Neural progenitor cell (in vitro differentiated cells): ENCODE measurements around the gene IGSF9. TPM values are rescaled to one million over a fixed set of nuclear protein-coding genes. Genes with fewer than 3 reads are reported as not detected.

ENCODE experiments used
- DNase-seq: peaks from one replicate; pipeline ENCODE4 v3.0.0-alpha.2; 2016; ENCODE audit warnings: low spot score
- H2AFZ ChIP-seq: fragments of 200-600 bp; sonication (generic); replicated peaks from 2 replicates; pipeline ENCODE4 v1.6.1; 2016; ENCODE audit warnings: antibody characterized with exemption
- H3F3A ChIP-seq: fragments of 200-600 bp; sonication (generic); 2 replicates; pipeline ENCODE4 v1.6.1; 2016; ENCODE audit warnings: antibody characterized with exemption, low read depth
- H3K27ac ChIP-seq: fragments of 200-600 bp; sonication (generic); 2 replicates; pipeline ENCODE4 v1.5.1; 2016; ENCODE audit warnings: mild to moderate bottlenecking
- H3K27me3 ChIP-seq: fragments of 200-600 bp; sonication (generic); 2 replicates; pipeline ENCODE4 v1.6.1; 2016; ENCODE audit warnings: mild to moderate bottlenecking, moderate library complexity
- H3K36me3 ChIP-seq: fragments of 200-600 bp; sonication (generic); 2 replicates; pipeline ENCODE4 v1.5.1; 2016
- H3K4me1 ChIP-seq: fragments of 200-600 bp; sonication (generic); 2 replicates; pipeline ENCODE4 v1.6.1; 2016; ENCODE audit warnings: mixed run types
- H3K4me2 ChIP-seq: fragments of 200-600 bp; sonication (generic); 2 replicates; pipeline ENCODE4 v1.6.1; 2016
- H3K4me3 ChIP-seq: fragments of 200-600 bp; sonication (generic); 2 replicates; pipeline ENCODE4 v1.5.1; 2016
- H3K79me2 ChIP-seq: fragments of 200-600 bp; sonication (generic); 2 replicates; pipeline ENCODE4 v1.6.1; 2016; ENCODE audit warnings: low read depth
- H3K9ac ChIP-seq: fragments of 200-600 bp; sonication (generic); 2 replicates; pipeline ENCODE4 v1.6.1; 2016
- H3K9me3 ChIP-seq: fragments of 200-600 bp; sonication (generic); 2 replicates; pipeline ENCODE4 v1.5.1; 2016; ENCODE audit warnings: low read depth
- H4K20me1 ChIP-seq: fragments of 200-600 bp; sonication (generic); 2 replicates; pipeline ENCODE4 v1.6.1; 2016; ENCODE audit warnings: low read depth
- H3K27ac Mint-ChIP-seq: 3 replicates; pipeline ENCODE4 v1.8.0; 2021; ENCODE audit warnings: mixed read lengths
- H3K27me3 Mint-ChIP-seq: 2 replicates; pipeline ENCODE4 v1.8.0; 2022; ENCODE audit warnings: low read depth, mild to moderate bottlenecking, inconsistent platforms, moderate library complexity, mixed read lengths; ENCODE audit not compliant: insufficient read depth
- H3K36me3 Mint-ChIP-seq: 3 replicates; pipeline ENCODE4 v1.8.0; 2021; ENCODE audit warnings: mixed read lengths
- H3K4me1 Mint-ChIP-seq: 3 replicates; pipeline ENCODE4 v1.8.0; 2021; ENCODE audit warnings: mixed read lengths
- H3K4me3 Mint-ChIP-seq: 3 replicates; pipeline ENCODE4 v1.8.0; 2021; ENCODE audit warnings: mild to moderate bottlenecking, moderate library complexity, mixed read lengths
- H3K9me3 Mint-ChIP-seq: 3 replicates; pipeline ENCODE4 v1.8.0; 2020; ENCODE audit warnings: mixed read lengths
- CTCF ChIP-seq: fragments of 200-600 bp; sonication (generic); IDR thresholded peaks from 2 replicates; pipeline ENCODE4 v1.5.1; 2017; ENCODE audit warnings: antibody characterized with exemption, mild to moderate bottlenecking
- EZH2 ChIP-seq: fragments of 200-600 bp; sonication (generic); IDR thresholded peaks from 2 replicates; pipeline ENCODE4 v1.6.1; 2017; ENCODE audit warnings: antibody characterized with exemption, mild to moderate bottlenecking, moderate library complexity
- EZH2phosphoT487 ChIP-seq: fragments of 200-600 bp; sonication (generic); IDR thresholded peaks from 2 replicates; pipeline ENCODE4 v1.6.1; 2017; ENCODE audit warnings: antibody characterized with exemption
- total RNA-seq: library from RNA; depleted of rRNA; stranded (reverse); fragments of >200 nt; gene quantifications from 2 replicates; pipeline ENCODE4 v1.2.3, GENCODE V29; 2015; ENCODE audit warnings: low replicate concordance

The IGSF9 gene
- total RNA-seq, 1 donor from 2014 or later = 3.3 TPM

GRCh38 chr1:159938905-159939677 is 6.3 kb downstream of the IGSF9 start:
- peaks cover 21% of the 10 kb centered on the region for H3K36me3 Mint-ChIP-seq
- peaks cover 4% of the 10 kb centered on the region for H3K27me3 Mint-ChIP-seq
- H3K27ac Mint-ChIP-seq = no peak overlapping the region
- no peak for DNase-seq
- H3K27ac ChIP-seq = no peak overlapping the region
- peaks cover 59% of the 10 kb centered on the region for H3K4me1 ChIP-seq
- no peaks in the 10 kb centered on the region for H3K9me3 Mint-ChIP-seq
- H3K4me1 Mint-ChIP-seq = peaks cover 67% of the 10 kb centered on the region
- H3K4me3 ChIP-seq = no peak overlapping the region
- no peaks in the 10 kb centered on the region for H3K36me3 ChIP-seq
- H3K27me3 ChIP-seq = no peaks in the 10 kb centered on the region
- H3K9ac ChIP-seq = no peak overlapping the region
- peaks cover 16% of the 10 kb centered on the region for H4K20me1 ChIP-seq
- no peaks in the 10 kb centered on the region for H3K9me3 ChIP-seq
- no peak for TF ChIP-seq CTCF
- no peak overlapping the region for H2AFZ ChIP-seq
- H3K79me2 ChIP-seq = peaks cover 9% of the 10 kb centered on the region
- H3K4me2 ChIP-seq = no peak overlapping the region
- H3K4me3 Mint-ChIP-seq = peak overlapping the region; percentile 6
- peaks cover 18% of the 10 kb centered on the region for H3F3A ChIP-seq

- peak overlapping the region; percentile 16 for H3K27ac Mint-ChIP-seq
- peaks cover 22% of the 10 kb centered on the region for H3K36me3 Mint-ChIP-seq
- H3K4me1 Mint-ChIP-seq = peaks cover 60% of the 10 kb centered on the region
- Histone ChIP-seq H3K4me2 (peak overlapping the region; percentile 66), H3K4me3 (no peak overlapping the region), H4K20me1 (peaks cover 16% of the 10 kb centered on the region), H3F3A (peaks cover 18% of the 10 kb centered on the region), H3K27me3 (no peaks in the 10 kb centered on the region), H3K9ac (no peak overlapping the region), H3K4me1 (peaks cover 52% of the 10 kb centered on the region), H3K36me3 (no peaks in the 10 kb centered on the region), H3K79me2 (peaks cover 1% of the 10 kb centered on the region), H3K9me3 (no peaks in the 10 kb centered on the region), H3K27ac (peak overlapping the region; percentile 41), H2AFZ (no peak overlapping the region)
- H3K9me3 Mint-ChIP-seq = no peaks in the 10 kb centered on the region
- DNase-seq = peak; percentile 54
- H3K4me3 Mint-ChIP-seq = no peak overlapping the region
- TF ChIP-seq EZH2phosphoT487 (no peak), EZH2 (no peak)
- peaks cover 4% of the 10 kb centered on the region for H3K27me3 Mint-ChIP-seq
These were observed 7.1 kb downstream of the IGSF9 start for GRCh38 chr1:159938211-159938852.

- no peaks in the 10 kb centered on the region for H3K36me3 ChIP-seq
- H3K4me1 Mint-ChIP-seq = peaks cover 54% of the 10 kb centered on the region
- H3K4me1 ChIP-seq = peaks cover 43% of the 10 kb centered on the region
- H2AFZ ChIP-seq = no peak overlapping the region
- no peak overlapping the region for H3K4me3 Mint-ChIP-seq
- TF ChIP-seq CTCF (no peak), EZH2phosphoT487 (no peak), EZH2 (no peak)
- no peak for DNase-seq
- H3K9me3 ChIP-seq = no peaks in the 10 kb centered on the region
- peaks cover 16% of the 10 kb centered on the region for H4K20me1 ChIP-seq
- no peak overlapping the region for H3K27ac ChIP-seq
- no peaks in the 10 kb centered on the region for H3K79me2 ChIP-seq
- H3K9ac ChIP-seq = no peak overlapping the region
- no peak overlapping the region for H3K4me3 ChIP-seq
- H3K27me3 ChIP-seq = no peaks in the 10 kb centered on the region
- H3K4me2 ChIP-seq = peak overlapping the region; percentile 66
- peaks cover 4% of the 10 kb centered on the region for H3K27me3 Mint-ChIP-seq
- H3K36me3 Mint-ChIP-seq = peaks cover 23% of the 10 kb centered on the region
- H3K9me3 Mint-ChIP-seq = no peaks in the 10 kb centered on the region
- peak overlapping the region; percentile 81 for H3K27ac Mint-ChIP-seq
- H3F3A ChIP-seq = peaks cover 16% of the 10 kb centered on the region
These were observed 8.2 kb downstream of the IGSF9 start for GRCh38 chr1:159937054-159937750.
